ENCODE data around the gene TBX3.

TBX3 gene

GRCh38 chr12:114682785-114683708 lies 928 bp downstream of the TBX3 start:
- no peak for DNase-seq (ENCODE audit: low spot score)

DNA sequence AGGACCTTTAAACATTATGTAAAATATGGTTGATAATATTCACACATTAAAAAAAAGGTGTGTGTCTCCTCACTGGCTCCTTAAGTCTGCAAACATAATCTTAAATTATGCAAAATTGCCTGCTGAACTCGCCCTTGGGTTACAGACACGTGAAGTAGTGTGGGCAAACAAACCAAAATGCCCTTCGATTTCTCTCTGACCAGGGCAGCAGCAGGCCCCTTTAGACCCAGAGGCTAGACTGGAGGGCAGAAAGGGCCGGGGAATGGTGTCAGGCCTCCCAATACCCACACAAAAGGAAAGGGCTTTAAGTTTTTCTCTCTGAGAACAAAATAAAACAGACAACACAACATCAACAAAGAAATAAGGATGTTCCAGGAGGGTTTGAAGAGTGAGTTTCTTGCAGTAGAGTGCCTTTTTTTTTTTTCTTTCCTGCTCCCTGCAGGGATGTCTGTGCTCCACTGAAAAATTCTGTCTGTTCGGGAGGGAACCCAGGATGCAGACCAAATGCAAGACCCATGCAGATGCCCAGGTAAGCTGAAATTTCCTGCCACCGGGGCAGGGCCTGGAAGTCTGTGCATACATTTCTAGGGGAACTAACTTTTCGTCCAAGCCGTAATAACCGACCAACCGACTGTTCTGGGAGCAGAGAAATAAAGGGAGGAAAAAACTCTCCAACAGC lies 1.7 kb downstream of the TBX3 start:
- DNase-seq (ENCODE audit: low spot score): no peak

GRCh38 chr12:114681116-114681871 lies 2.7 kb downstream of the TBX3 start:
- no peak for DNase-seq (ENCODE audit: low spot score)

DNA sequence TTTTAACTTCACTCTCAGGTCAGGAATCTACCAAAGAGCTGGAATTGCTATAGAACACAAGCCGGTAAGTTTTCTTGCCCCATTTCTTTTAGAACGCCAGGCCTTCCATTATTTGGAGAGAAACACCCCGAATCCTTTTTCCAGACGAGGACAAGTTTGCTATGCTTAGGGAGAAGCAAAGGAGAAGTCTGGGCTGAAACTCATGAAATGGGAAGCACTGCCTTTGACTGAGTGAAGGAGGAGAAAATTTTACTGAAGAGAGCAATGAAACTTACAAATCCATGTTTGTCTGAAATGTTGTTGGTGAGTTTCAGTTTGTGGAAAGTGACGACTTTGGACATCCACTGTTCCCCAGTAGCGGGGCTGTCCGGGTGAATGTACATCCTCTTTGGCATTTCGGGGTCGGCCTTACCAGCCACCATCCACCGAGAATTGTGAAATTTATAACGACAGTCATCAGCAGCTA lies 3.3 kb downstream of the TBX3 start:
- DNase-seq (ENCODE audit: low spot score): no peak

- DNase-seq (ENCODE audit: low spot score): no peak
Measured at GRCh38 chr12:114679942-114680341, 4.0 kb downstream of the TBX3 start.

GRCh38 chr12:114679452-114679875 lies 4.5 kb downstream of the TBX3 start:
- DNase-seq (ENCODE audit: low spot score): no peak

DNA sequence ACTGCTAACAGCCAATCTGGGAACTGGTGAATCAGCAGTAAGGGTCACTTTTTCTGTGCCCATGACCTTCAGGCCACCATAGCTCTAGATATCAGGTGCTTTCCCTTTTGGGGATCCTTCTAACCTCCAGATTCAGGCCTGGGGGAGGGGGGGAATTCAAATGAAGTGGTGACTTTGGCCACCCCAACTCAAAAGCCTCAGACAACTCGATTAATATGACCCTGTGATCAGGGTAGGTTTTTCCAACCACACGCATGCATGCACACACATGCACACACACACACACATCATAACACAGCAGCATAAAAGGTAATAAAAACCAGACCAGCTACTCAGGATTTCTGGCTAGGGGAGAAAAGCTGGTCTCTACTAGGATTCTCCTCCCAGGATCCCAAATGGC lies 5.3 kb downstream of the TBX3 start:
- DNase-seq (ENCODE audit: low spot score): no peak

DNA sequence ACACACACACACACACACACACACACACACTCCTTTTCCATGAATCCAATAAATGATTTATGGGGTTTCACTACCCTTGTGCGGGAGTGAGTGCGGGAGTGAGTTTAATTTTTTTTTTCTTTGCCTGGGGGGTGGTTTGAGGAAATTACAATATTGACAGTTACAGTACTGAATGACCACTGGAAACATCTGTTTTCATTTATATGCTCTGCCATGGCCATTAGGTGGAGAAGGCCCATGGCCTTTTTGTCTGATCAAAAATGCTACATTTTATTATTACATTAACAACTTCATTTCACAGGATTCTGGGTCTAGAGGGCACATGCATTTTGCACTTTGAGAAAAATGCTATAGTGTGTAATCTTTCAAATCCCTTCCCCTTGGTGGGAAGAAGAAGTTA lies 5.9 kb downstream of the TBX3 start:
- no peak for DNase-seq (ENCODE audit: low spot score)

DNA sequence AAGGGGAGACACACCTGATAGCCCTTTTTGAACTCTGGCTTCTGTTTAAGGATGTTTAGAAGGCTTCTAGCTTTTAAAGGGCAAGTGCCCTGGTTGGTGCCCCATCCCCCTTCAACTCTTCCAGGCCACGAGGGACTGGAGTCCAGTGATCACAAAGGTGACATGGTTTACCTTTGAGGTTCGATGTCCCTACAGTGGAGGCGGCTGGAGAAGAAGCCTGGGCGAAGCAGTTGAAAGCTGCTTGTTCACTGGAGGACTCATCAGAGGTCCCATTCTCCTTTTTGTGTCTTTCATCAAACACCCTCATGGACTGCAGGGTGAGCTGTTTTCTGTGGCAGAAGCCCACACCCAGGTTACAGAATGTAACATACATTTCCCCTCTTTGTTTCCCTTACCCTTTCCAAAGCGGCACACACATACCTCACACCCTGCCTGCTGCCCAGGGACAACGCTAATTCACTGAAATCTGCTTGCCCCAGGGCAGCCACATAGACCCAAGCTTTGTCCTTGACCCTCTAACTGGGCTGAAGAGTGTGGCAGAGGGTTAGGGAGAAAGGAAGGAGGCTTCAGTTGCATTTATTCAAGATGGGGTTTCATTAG lies 7.7 kb downstream of the TBX3 start:
- no peak for DNase-seq (ENCODE audit: low spot score)

DNA sequence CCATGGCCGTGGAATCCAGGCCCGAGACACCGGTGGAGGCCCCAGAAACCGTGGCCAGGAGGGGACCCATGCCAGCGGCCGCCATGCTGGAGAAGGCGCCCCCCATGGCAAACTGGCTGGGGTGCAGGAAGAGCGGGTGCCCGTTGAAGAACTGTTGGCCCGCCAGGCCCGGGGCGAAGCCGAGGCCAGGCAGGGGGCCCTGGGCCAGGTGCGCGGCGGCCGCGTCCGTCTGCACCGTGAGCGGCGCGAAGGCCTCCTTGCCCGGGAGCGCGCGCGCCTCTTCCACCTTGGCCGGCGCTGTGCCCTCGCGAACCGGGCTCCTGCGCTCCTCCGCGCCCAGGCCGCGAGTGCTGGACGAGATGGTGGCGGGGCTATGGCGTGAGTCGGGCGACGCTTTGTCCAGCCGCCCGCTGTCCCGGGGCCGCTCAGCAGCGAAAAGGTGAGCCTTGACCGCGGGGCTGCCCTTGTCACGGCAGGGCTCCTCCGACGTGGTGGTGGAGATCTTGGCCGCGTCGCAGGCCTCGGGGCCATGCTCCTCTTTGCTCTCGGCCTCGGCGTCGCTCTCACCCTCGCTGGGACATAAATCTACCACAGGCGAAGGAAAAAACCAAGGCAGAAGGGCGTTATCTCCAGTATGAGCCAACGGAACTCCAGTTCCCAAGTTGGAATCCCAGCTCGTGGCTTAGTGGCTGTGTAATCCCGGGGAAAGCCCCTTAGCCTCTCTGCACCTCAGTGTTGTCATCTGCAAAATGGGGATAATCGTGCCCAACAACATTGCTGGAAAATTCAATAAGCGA lies 9.5 kb downstream of the TBX3 start:
- no peak for DNase-seq (ENCODE audit: low spot score)

DNA sequence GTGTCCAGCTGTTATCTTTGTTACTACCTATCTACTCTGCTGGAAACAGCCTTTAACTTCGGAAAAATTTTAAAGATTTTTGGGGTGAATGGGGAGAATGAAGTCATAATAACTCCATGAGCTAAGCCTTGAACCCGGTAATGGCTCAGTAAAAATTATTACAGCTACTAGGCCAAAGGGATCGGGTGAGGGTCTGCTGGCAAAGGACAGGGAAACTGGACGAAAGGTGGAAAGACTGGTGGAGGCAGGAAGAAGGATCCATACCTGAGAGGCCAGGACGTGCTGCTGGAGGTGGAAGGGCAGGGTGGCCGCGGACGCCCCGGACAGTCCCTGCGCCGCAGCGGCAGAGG lies 10.1 kb downstream of the TBX3 start:
- DNase-seq (ENCODE audit: low spot score): no peak

GRCh38 chr12:114673169-114673833 lies 10.7 kb downstream of the TBX3 start:
- DNase-seq (ENCODE audit: low spot score): peak; percentile 59

GRCh38 chr12:114672817-114673168 lies 11.2 kb downstream of the TBX3 start:
- DNase-seq (ENCODE audit: low spot score): no peak

GRCh38 chr12:114671443-114672411 lies 12.2 kb downstream of the TBX3 start:
- peak; percentile 41 for DNase-seq (ENCODE audit: low spot score)

DNA sequence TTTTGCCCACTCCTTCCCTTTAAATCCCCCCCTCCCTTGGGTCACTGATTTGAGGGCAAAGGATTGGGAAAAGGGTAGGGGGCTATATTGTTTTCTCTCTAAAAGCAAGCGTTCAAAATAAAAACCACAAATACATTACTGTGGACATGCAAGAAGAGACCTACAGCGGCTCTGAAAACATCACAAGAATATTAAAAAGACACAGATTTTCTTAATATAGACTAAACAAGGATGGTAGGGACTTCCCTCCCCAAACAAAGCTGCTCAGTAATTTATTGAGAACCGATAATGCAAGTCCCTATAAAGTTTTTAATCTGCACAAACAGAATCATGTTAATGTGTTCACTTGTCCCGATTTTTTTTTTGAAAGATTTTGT lies 12.9 kb downstream of the TBX3 start:
- no peak for DNase-seq (ENCODE audit: low spot score)

GRCh38 chr12:114670291-114670980 lies 13.5 kb downstream of the TBX3 start:
- no peak for DNase-seq (ENCODE audit: low spot score)

GRCh38 chr12:114669401-114670290 lies 14.3 kb downstream of the TBX3 start:
- peak; percentile 59 for DNase-seq (ENCODE audit: low spot score)

DNA sequence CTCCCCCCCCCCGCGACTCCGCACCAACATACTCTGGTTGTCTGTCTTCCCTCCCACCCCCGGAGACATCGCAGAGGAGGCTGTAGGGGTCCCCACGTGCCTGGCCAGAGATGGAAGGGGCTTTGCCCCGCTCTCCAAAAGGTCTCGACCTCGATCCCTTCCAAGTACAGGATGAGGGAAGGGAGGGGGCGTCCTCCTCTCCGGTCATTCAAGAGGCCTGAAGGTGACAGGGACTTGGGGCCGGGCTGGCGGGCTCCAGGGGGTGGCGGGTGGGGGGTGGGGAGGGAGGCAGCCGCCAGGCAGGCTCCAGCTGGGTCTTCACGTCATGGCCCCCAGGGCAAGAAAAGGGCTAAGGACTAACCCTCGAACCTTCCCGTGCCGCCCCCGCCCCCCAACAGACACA lies 15.1 kb downstream of the TBX3 start:
- no peak for DNase-seq (ENCODE audit: low spot score)

Measured in AG08395 (cell line).